T-helper 1 cell treated with Interleukin-12 subunit alpha and Interleukin-12 subunit beta and Interleukin-4 antibody, amounts not matched to agents 30 ng/mL and 1 ng/mL, for 36 hours (primary cell): ENCODE data around the gene MICAL2. TPM values are rescaled to one million over a fixed set of nuclear protein-coding genes. Genes with fewer than 3 reads are reported as not detected.

Experiments
- intact Hi-C: fragments of 100-400 bp; cut with micrococcal nuclease; formaldehyde crosslinking; loops from one replicate; pipeline ENCODE4 v1.15.1; 2024
- total RNA-seq: library from RNA; stranded (reverse); gene quantifications from 2 replicates; pipeline ENCODE4 v1.2.3, GENCODE V29; 2022

Gene MICAL2
- total RNA-seq, 1 donor from 2014 or later = 149 TPM

- intact Hi-C loops = no loop called here
Observed at GRCh38 chr11:12200991-12201985, 90.9 kb downstream of the MICAL2 start.

DNA sequence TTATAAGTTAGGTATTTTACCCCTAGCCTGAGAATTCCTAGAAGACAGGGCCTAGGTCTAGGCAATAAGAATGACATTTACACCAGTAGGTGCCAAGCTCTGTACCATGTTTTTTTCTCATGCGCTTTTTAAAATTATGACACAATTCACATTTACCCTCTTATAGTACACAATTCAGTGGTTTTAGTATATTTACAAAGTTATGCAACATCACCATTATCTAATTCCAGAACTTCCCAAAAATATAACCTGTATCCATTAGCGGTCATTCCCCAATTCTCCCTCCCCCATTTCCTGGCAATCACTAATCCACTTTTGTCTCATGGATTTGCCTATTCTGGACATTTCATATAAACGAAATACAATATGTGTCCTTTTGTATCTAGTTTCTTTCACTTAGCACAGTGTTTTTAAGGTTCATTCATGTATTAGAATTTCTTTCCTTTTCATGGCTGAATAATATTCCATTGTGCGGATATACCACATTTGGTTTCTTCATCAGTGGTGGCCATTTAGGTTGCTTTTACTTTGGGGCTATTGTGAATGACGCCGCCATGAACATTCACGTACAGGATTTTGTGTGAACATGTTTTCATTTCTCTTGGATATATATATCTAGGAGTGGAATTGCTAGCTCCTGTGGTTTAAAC, 92.4 kb downstream of the MICAL2 start:
- intact Hi-C loops = no loop called here

- intact Hi-C loops = no loop called here
Observed at GRCh38 chr11:12204506-12204905, 94.1 kb downstream of the MICAL2 start.

DNA sequence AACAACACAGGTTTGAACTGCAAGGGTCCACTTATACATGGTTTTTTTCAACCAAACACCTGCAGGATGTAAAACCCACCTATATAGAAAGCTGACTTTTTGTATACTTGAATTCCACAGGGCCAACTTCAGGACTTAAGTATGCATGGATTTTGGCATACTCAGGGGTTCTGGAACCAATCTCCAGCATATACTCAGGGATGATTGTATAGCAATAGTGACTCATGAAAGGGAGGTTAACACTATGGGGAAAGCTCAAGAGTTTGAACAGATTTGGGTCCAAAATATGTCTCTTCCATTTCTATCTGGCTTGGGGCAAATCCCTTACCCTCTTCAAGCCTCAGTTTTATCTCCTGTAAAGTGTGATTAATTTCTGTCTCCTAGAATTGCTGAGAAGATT, 94.9 kb downstream of the MICAL2 start:
- intact Hi-C loops = no loop called here

GRCh38 chr11:12206529-12206928, 96.1 kb downstream of the MICAL2 start:
- intact Hi-C loops = no loop called here

DNA sequence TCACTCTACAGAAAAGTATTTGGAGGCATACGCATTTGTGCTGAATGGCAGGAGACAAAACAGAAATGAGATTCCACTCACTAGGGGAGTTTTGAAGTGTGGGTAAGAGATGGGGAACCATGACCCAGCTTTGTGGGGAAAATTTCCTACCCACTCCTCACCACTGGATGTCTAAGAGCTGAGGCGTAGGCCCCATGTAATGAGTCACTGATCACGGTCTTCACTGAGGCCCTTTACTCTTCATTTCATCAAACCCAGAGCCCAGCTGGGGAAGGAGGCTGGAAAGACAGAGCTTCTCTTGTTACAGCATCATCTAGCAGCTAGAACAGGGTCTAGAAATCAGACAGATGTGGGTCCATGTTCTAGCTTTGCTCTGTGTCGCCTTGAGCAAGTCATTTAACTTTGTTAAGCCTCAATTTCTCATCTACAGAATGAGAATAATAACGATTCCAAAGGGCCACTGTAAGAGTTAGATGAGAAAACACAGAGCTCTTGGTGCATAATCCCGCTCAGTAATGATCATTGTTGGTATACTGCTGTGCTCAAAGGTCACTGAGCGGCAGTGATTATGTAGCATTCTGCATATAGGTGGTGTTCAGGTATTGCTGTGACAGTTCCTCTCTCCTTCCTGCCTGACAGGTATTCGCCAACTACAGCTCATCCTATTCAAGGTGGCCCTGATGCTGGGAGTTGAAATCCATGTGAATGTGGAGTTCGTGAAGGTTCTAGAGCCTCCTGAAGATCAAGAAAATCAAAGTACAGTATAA, 97.2 kb downstream of the MICAL2 start:
- intact Hi-C loops = no loop called here

GRCh38 chr11:12209096-12209495, 98.7 kb downstream of the MICAL2 start:
- intact Hi-C loops = no loop called here

- intact Hi-C loops = no loop called here
Observed at GRCh38 chr11:12210200-12210599, 99.8 kb downstream of the MICAL2 start.

- intact Hi-C loops = loop anchor here (2.0 kb wide), 1 partner anchor 13 kb away; no protein-coding TSS in a partner anchor
Observed at GRCh38 chr11:12211331-12212065, 101.1 kb downstream of the MICAL2 start.

DNA sequence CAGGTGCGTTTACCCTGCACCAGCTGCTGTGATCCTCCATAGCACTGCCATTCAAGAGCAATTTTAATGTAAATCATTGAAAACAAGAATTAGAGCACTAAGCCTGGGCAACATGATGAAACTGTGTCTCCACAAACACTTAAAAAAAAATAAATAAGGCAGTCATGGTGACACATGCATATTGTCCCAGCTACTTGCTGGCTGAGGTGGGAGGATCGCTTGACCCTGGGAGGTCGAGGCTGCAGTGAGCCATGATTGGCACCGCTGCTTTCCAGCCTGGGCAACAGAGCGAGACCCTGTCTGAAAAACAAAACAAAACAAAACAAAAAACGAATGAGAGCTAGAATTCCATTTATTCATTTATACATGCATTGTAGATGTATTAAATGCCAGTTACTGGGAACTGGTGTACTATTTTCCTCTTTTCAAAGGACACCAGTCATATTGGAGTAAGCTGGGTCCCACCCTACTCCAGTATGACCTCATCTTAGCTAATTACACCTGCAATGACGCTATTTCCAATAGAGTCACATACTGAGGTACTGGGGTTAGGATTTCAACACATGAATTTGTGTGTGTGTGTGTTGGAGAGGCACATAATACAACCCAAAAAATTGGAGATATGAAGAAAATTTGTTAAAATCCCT, 101.9 kb downstream of the MICAL2 start:
- intact Hi-C loops = loop anchor here (2.0 kb wide), 1 partner anchor 13 kb away; no protein-coding TSS in a partner anchor

DNA sequence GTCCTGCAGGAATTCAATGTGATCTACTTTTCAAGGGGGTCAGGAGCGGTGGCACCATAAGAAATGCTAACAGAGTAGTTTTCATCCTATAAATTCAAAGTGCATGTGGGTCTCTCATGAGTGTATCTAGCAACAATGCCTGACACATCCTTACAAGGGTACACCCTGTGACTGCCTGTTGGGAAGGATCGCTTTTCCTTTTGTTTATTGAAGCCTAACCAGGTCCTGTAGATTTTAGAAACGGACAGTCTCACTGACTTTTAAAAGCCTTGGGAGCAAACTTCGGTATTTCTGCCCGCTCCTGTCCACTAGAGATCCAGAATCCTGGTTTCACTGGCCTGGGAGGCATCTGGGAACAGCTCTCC, 102.4 kb downstream of the MICAL2 start:
- intact Hi-C loops = loop anchor here (2.0 kb wide), 1 partner anchor 14 kb away; no protein-coding TSS in a partner anchor

DNA sequence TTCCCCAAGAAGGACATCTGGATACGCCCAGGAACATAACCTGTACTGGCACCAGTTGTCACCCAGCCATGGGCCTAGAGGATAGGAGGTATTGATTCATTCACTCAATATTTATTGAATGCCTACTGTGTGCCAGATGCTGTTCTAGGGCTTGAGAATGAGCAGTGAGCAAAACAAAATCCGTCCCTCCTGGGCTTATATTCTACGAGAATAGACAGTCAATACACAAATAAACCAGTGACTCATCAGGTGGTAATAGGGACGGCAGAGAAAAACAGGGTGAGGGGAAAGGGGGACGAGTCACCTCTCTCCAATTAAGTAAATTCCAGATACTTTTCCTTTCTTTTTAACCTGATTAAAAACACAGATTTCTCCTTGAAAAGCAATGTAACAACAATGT, 103.5 kb downstream of the MICAL2 start:
- intact Hi-C loops = loop anchor here (2.0 kb wide), 1 partner anchor 15 kb away; no protein-coding TSS in a partner anchor

GRCh38 chr11:12214751-12215150, 104.4 kb downstream of the MICAL2 start:
- intact Hi-C loops = no loop called here

DNA sequence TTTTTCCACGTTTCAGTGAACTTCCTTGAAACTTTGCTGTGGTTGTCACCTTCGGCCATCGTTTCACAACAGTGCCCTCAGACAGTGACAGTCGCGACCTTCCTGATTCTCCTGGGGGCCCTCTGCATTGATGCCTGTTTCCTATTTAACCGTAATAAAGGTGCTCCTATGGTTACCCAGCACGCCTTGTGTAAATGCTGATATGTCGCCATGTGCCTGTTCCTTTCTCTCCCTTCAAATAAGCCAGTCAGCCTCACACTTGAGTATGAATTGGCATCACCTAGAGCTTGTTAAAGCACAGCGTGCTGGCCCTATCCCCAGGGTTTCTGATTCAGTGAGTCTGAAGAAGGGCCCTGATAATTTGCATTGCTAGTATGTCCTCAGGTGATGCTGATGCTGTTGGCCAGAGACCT, 104.8 kb downstream of the MICAL2 start:
- intact Hi-C loops = no loop called here

GRCh38 chr11:12216041-12216451, 105.7 kb downstream of the MICAL2 start:
- intact Hi-C loops = no loop called here

- intact Hi-C loops = no loop called here
Observed at GRCh38 chr11:12216671-12217374, 106.4 kb downstream of the MICAL2 start.

DNA sequence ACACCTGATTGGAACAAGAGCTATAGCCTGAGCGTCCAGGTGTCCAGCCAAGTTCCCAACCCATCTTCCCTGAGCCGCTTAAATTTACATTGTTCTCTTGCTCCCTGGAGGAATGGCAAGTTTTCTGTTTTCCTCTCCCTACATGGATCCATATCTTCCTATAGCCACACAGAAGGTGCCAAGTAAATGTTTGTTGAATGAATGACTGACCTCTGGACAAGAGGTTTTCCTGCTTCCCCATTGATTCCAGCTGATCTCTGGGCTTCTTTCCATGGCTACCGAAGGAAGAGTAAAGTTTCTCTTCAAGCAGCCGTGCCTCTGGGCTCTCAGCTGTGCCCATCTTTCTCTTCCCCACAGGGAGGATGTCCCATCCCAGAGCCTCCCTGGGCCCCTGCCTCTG, 107.5 kb downstream of the MICAL2 start:
- intact Hi-C loops = no loop called here

- intact Hi-C loops = no loop called here
Observed at GRCh38 chr11:12218909-12219308, 108.5 kb downstream of the MICAL2 start.

GRCh38 chr11:12219757-12220156, 109.4 kb downstream of the MICAL2 start:
- intact Hi-C loops = loop anchor here (5.0 kb wide), 1 partner anchor 377 kb away; the partner anchor contains the start of gene USP47
